Measurements from ENCODE around the gene HAVCR1. TPM values are rescaled to one million over a fixed set of nuclear protein-coding genes. Genes with fewer than 3 reads are reported as not detected.

HAVCR1 gene
- polyA plus RNA-seq (2012; ENCODE audit: insufficient read depth, insufficient read length, low read depth) = 0.77 TPM

DNA sequence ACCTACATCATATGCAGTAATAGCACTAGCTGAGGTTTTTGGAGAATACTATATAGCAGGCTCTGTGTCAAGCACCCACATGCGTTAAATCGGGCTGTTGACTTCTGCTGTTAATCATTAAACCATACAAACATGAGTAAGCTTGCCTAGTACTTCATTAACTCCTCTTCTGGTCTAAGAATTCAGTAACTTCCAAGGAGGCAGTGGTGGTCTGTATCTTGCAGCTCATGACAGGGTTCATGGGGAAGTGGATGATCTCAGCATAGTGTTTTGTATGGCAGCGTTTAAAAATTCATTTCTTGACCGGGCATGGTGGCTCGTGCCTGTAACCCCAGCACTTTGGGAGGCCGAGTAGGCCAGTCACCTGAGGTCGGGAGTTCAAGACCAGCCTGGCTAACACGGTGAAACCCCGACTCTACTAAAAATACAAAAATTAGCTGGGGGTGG is at the start of gene HAVCR1:
Gene HAVCR1, minus strand, starts transcription at position 24 of the 447 bp plus-strand sequence. CDS start 1,173 bp downstream, outside the sequence.
- no peak for DNase-seq
- H3K9me3 ChIP-seq = no peaks in the 10 kb centered on the region; the same call in 1 of the 2 replicates
- TF ChIP-seq CTCF (IDR thresholded peaks at IDR 0.05; ENCODE audit: low read depth, low read length) = no peak
- H3K36me3 ChIP-seq = no peaks in the 10 kb centered on the region
- H3K4me1 ChIP-seq = no peaks in the 10 kb centered on the region
- no peaks in the 10 kb centered on the region for H3K27me3 ChIP-seq
- no peak within 1 kb of the TSS for H3K4me3 ChIP-seq (ENCODE audit: low read depth, low read length)

- Histone ChIP-seq H3K4me3 (ENCODE audit: low read depth, low read length) (no peak overlapping the region), H3K4me1 (no peaks in the 10 kb centered on the region), H3K9me3 (no peaks in the 10 kb centered on the region), H3K36me3 (no peaks in the 10 kb centered on the region), H3K27me3 (no peaks in the 10 kb centered on the region)
- no peak for TF ChIP-seq CTCF (IDR thresholded peaks at IDR 0.05; ENCODE audit: low read depth, low read length)
- no peak for DNase-seq
Observed at GRCh38 chr5:157107508-157107907, 48.6 kb upstream of the HAVCR1 start.

- Histone ChIP-seq H3K9me3 (no peaks in the 10 kb centered on the region), H3K4me3 (ENCODE audit: low read depth, low read length) (no peak overlapping the region), H3K4me1 (no peaks in the 10 kb centered on the region), H3K36me3 (no peaks in the 10 kb centered on the region), H3K27me3 (no peaks in the 10 kb centered on the region)
- TF ChIP-seq CTCF (IDR thresholded peaks at IDR 0.05; ENCODE audit: low read depth, low read length) = no peak
- DNase-seq = no peak
Observed at GRCh38 chr5:157106630-157107461, 47.9 kb upstream of the HAVCR1 start.

DNA sequence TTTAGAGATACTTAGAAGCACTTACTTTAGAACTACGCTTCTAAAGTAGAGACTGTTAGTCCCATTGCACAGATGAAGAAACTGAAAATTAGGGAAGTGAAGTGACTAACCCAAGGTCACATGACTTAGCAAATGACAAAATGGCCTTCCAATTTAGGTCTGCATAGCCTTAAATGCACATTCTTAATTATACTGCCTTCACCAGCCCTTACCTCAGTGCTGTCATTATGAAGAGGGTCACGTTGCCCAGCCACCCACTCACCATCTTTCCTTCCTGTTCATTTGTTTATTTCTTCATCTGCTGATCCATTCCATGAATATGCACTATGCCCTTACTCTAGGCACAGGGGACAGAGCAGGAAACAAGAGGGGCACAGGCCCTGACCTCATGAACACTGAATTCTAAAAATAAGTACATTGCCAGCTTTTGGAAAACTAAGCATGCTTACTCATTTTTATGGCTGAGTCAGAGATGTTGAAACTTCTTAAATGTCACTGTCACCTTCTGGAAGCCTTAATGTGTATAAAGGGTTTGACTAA is 41.3 kb upstream of the HAVCR1 start:
- Histone ChIP-seq H3K4me1 (no peaks in the 10 kb centered on the region), H3K27me3 (no peaks in the 10 kb centered on the region), H3K4me3 (ENCODE audit: low read depth, low read length) (no peak overlapping the region), H3K36me3 (no peaks in the 10 kb centered on the region), H3K9me3 (no peaks in the 10 kb centered on the region)
- no peak for DNase-seq
- TF ChIP-seq CTCF (IDR thresholded peaks at IDR 0.05; ENCODE audit: low read depth, low read length) = no peak

DNA sequence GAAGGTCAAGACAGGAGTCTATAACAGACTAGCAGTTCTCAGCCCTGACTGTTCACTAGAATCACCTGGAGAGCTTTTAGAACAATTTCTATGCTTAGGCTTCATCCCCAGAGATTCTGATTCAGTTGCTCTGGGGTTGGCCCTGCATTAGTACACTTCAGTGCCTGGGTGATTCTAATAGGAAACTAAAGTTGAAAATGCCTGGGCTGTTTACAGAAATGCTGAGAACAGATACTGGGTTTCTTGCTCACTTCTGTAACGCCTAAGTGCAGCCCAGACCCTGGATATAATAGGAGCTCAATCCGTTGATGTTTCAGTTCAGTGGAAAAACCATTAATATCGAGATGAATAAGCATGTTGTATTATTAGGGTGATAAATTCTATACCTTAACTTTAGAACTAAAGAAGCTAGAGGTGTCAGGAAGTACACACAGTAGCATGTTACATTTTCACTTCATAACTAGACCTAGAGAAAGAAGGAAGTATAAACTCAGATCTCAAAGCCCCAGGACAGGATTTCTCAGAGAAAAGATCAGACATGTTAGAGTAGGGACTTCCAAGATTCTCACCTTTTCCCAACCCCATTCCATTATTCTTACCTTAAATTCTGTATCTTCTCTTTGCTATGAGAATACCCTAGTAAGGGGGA is 29.6 kb upstream of the HAVCR1 start:
- Histone ChIP-seq H3K4me1 (no peaks in the 10 kb centered on the region), H3K4me3 (ENCODE audit: low read depth, low read length) (no peak overlapping the region), H3K27me3 (no peaks in the 10 kb centered on the region), H3K9me3 (no peaks in the 10 kb centered on the region), H3K36me3 (no peaks in the 10 kb centered on the region)
- DNase-seq = no peak
- TF ChIP-seq CTCF (IDR thresholded peaks at IDR 0.05; ENCODE audit: low read depth, low read length) = no peak

All from BE2C (cell line).